K562 (cell line): Measurements from ENCODE around the gene ADD1. TPM values are rescaled to one million over a fixed set of nuclear protein-coding genes. Genes with fewer than 3 reads are reported as not detected.
A peak's percentile ranks its signal among the peaks of the same experiment; 100 is the strongest.

Experiments
- ATAC-seq: fragments of 200-7000 bp; cut with Tn5 transposase; 3 replicates; pipeline ENCODE4 v1.9.1; 2020; ENCODE audit warnings: moderate library complexity
- BruUV-seq: library from RNA; stranded (reverse); fragments of 400-500 nt; replicated peaks from 2 replicates; lab custom pipeline; 2021; lab: Mats Ljungman, UMichigan
- CTCF ChIA-PET: fragments of 300-600 bp; formaldehyde crosslinking; extraction: SDS; loops from one replicate; lab custom pipeline; 2021; ENCODE audit warnings: low intra/inter-chr PET ratio; lab: Yijun Ruan, JAX
- POLR2A ChIA-PET: fragments of 300-600, 350-650 bp; sonication (Branson Sonifier 250); formaldehyde crosslinking; extraction: SDS; loops from one replicate; lab custom pipeline; 2021; ENCODE audit warnings: antibody characterized with exemption, inconsistent platforms; lab: Yijun Ruan, JAX
- DNase-seq, 4 experiments: peaks; one replicate each; pipeline versions ENCODE4 v3.0.0 to v3.0.0-alpha.2; 2011 to 2018; ENCODE audit warnings: low spot score in 3 of 4, mixed read lengths in 3 of 4; ENCODE audit errors: extremely low read depth in 1 of 4
- FAIRE-seq: peaks from 2 replicates; lab custom pipeline; 2011; peaks lifted over from hg19 to GRCh38; lab: Jason Lieb, UNC
- H2AFZ ChIP-seq: 2 replicates; pipeline ENCODE4 v1.6.0; 2011; ENCODE audit warnings: low read depth, low read length, control low read depth, inconsistent platforms
- H3K27ac ChIP-seq: fragments of 200-600 bp; 3 replicates; pipeline ENCODE4 v1.8.0; 2011; ENCODE audit warnings: low read depth, mild to moderate bottlenecking, control low read depth, inconsistent platforms, low read length, moderate library complexity, mixed read lengths; ENCODE audit errors: extremely low read depth
- H3K27me3 ChIP-seq, 2 experiments: fragments of 300-600 bp in 1 of 2; 2 replicates in 1 of 2; 3 replicates in 1 of 2; pipeline versions ENCODE4 v1.6.0 to v1.8.0; 2011; ENCODE audit warnings: inconsistent platforms in 2 of 2, low read length in 2 of 2, mild to moderate bottlenecking in 1 of 2, mixed read lengths in 1 of 2, moderate library complexity in 1 of 2; ENCODE audit not compliant: control insufficient read depth in 2 of 2, insufficient read depth in 2 of 2
- H3K36me3 ChIP-seq: fragments of 300-600 bp; 3 replicates; pipeline ENCODE4 v1.8.0; 2011; ENCODE audit warnings: mild to moderate bottlenecking, low read length, inconsistent platforms; ENCODE audit not compliant: control insufficient read depth, insufficient read depth
- H3K4me1 ChIP-seq, 2 experiments: fragments of 200-600 bp in 1 of 2; replicated peaks in 1 of 2; 2 replicates in 1 of 2; 3 replicates in 1 of 2; pipeline versions ENCODE4 v1.5.1 to v1.8.0; 2011; ENCODE audit warnings: inconsistent platforms in 2 of 2, low read length in 2 of 2, mild to moderate bottlenecking in 1 of 2, mixed read lengths in 1 of 2, moderate library complexity in 1 of 2; ENCODE audit not compliant: control insufficient read depth in 2 of 2, insufficient read depth in 2 of 2
- H3K4me2 ChIP-seq: 2 replicates; pipeline ENCODE4 v1.6.1; 2011; ENCODE audit warnings: low read length, control low read depth, inconsistent platforms, mixed read lengths; ENCODE audit not compliant: insufficient read depth
- H3K4me3 ChIP-seq: fragments of 200-600 bp; sonication (generic), shearing (Covaris generic); 2 replicates; pipeline ENCODE4 v1.5.1; 2016; ENCODE audit warnings: control low read depth, inconsistent platforms
- H3K79me2 ChIP-seq: fragments of 200-600 bp; 3 replicates; pipeline ENCODE4 v1.8.0; 2011; ENCODE audit warnings: low read length, inconsistent platforms; ENCODE audit not compliant: control insufficient read depth, insufficient read depth
- H3K9ac ChIP-seq, 2 experiments: 2 replicates each; pipeline versions ENCODE4 v1.6.0 to v1.6.1; 2011; ENCODE audit warnings: low read depth in 2 of 2, low read length in 2 of 2, control low read depth in 1 of 2, inconsistent platforms in 1 of 2, mild to moderate bottlenecking in 1 of 2, mixed read lengths in 1 of 2; ENCODE audit not compliant: insufficient read depth in 1 of 2
- H3K9me1 ChIP-seq: one replicate; pipeline ENCODE4 v1.6.0; 2011; ENCODE audit warnings: inconsistent platforms, mild to moderate bottlenecking, low read length, moderate library complexity; ENCODE audit not compliant: control insufficient read depth, insufficient read depth
- H3K9me3 ChIP-seq: replicated peaks from 2 replicates; pipeline ENCODE4 v1.5.1; 2011; ENCODE audit warnings: low read depth, low read length, inconsistent platforms; ENCODE audit not compliant: control insufficient read depth, insufficient read depth
- H4K20me1 ChIP-seq: replicated peaks from 2 replicates; pipeline ENCODE4 v1.6.1; 2011; ENCODE audit warnings: low read length, inconsistent platforms, mixed read lengths; ENCODE audit not compliant: control insufficient read depth, insufficient read depth
- PURB ChIP-seq: sonication (generic); formaldehyde crosslinking; IDR thresholded peaks from 2 replicates; pipeline ENCODE4 v1.9.0; 2021; ENCODE audit warnings: low read depth, mild to moderate bottlenecking, missing genetic modification reagents
- RBFOX2 ChIP-seq: fragments of 200-400 bp; formaldehyde crosslinking; IDR thresholded peaks from 2 replicates; pipeline ENCODE4 v1.6.1; 2017; ENCODE audit warnings: low read depth, mild to moderate bottlenecking, low read length, moderate library complexity
- ZNF609 ChIP-seq: sonication (generic); formaldehyde crosslinking; IDR thresholded peaks from 2 replicates; pipeline ENCODE4 v1.8.1; 2023; ENCODE audit warnings: missing genetic modification reagents, mild to moderate bottlenecking, borderline replicate concordance
- WGBS: fragments of 100-300 bp; shearing (Covaris generic); methylation state at CpG from one replicate; pipeline ENCODE4 v1.1.6; 2016; ENCODE audit warnings: low coverage, mixed read lengths; ENCODE audit not compliant: insufficient coverage; ENCODE audit errors: missing lambda C conversion rate; 5-methylcytosine and 5-hydroxymethylcytosine counted together
- in situ Hi-C: fragments of 300-500 bp; cut with MboI; formaldehyde crosslinking; loops from 4 replicates; pipeline ENCODE4 v1.15.0; 2018; ENCODE audit warnings: inconsistent platforms, mixed read lengths
- intact Hi-C: fragments of 100-400 bp; cut with micrococcal nuclease; formaldehyde crosslinking; loops from 2 replicates; pipeline ENCODE4 v1.14.2; 2022
- polyA plus RNA-seq, 8 experiments: library from polyadenylated mRNA; depleted of rRNA in 4 of 8; stranded (reverse) in 5 of 8; unstranded in 3 of 8; fragments of >200 nt; fragmentation: Nextera tagmentation in 2 of 8; fragmentation: Illumina TruSeq in 1 of 8; extraction: Ambion mirVana in 2 of 8; extraction: Trizol in 1 of 8; gene quantifications; 2 replicates each; pipeline versions ENCODE4 v1.2.1 to v1.2.3, GENCODE V29; 2011 to 2014; ENCODE audit warnings: inconsistent platforms in 1 of 8, missing spikeins in 1 of 8
- total RNA-seq, 7 experiments: library from RNA; depleted of rRNA in 6 of 7; stranded (reverse); fragments of >200 nt in 6 of 7; fragmentation: Illumina TruSeq in 2 of 7; extraction: Trizol in 2 of 7; gene quantifications; 2 replicates each; pipeline versions ENCODE4 v1.2.1 to v1.2.3, GENCODE V29; 2011 to 2021; ENCODE audit warnings: low replicate concordance in 1 of 7

The ADD1 gene
- total and polyA plus RNA-seq, 9 of the 15 experiments (the other 6 are each of a cell fraction or from before 2014, with no cell fraction given), result 17.5 to 153 (median 74.0) TPM

DNA sequence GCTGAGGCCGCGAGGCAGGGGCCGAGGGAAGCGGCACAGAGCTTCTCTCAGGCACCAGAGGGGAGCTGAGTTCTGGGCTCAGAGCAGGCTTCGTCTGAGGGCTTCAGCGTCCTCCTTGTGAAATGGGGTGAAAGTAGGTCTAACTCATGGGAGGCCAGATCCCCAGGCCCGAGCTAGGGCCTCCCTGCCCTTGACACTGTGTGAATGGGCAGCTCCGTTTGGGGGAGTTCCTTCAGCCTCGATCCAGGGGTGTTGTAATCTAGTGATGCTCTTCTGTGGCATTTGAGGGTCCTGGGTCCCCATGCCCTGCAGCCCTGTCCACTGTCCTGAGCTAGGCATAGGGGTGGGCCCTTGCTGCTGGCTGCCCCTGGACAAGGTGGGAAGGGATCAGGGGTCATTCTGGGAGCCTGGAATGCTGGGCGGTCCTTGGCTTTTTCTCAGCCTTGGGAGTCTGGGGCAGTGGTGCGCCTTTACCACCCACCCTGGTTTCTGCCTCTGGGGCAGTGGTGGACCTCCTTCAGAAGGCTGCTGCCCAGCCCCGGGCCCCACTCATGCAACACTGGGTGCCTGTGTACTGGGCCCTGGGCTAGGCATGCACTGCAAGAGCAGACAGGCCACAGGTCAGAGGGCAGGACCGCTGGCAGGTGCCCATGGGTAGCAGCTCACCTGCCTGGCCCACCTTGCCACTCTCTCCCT lies 46.6 kb upstream of the ADD1 start:
- Histone ChIP-seq H3K27ac (no peak overlapping the region), H3K4me2 (no peak overlapping the region)

More for the DNA sequence above, 46.6 kb upstream of the ADD1 start:
- DNase-seq (no peak), ATAC-seq (no peak), FAIRE-seq (no peak)
- H3K9me3 ChIP-seq, result no peaks in the 10 kb centered on the region
- in situ Hi-C loops, result no loop called here
- H3K36me3 ChIP-seq, result no peaks in the 10 kb centered on the region
- no peaks in the 10 kb centered on the region for H3K27me3 ChIP-seq
- ChIA-PET CTCF (no interaction called here), POLR2A (interaction anchor here (0.6 to 1.1 kb wide), 3 partner anchors 10 to 31 kb away, joined by 3 to 4 read pairs (median 3); no protein-coding TSS in a partner anchor)
- peak overlapping the region in 1 of 2 experiments; percentile 50; a peak in 2 of 4 replicates for H3K9ac ChIP-seq
- H3K4me3 ChIP-seq, result no peak overlapping the region
- 78% methylated on average over 12 of the region's 13 CpGs for WGBS
- TF ChIP-seq PURB (CRISPR knock-in tag), result no peak
- TF ChIP-seq ZNF609 (CRISPR knock-in tag), result no peak
- TF ChIP-seq RBFOX2, result no peak; the same call in 1 of the 2 replicates
- no peaks in the 10 kb centered on the region for H4K20me1 ChIP-seq
- H2AFZ ChIP-seq, result no peak overlapping the region
- H3K9me1 ChIP-seq, result no peaks in the 10 kb centered on the region
- H3K4me1 ChIP-seq, result peaks cover 27 to 96% of the 10 kb centered on the region in 2 experiments
- BruUV-seq, result no TSS peak
- H3K79me2 ChIP-seq, result no peaks in the 10 kb centered on the region; the same call in 2 of the 3 replicates
- intact Hi-C loops, result no loop called here
